Measurements from ENCODE around the gene TMEM72.

DNA sequence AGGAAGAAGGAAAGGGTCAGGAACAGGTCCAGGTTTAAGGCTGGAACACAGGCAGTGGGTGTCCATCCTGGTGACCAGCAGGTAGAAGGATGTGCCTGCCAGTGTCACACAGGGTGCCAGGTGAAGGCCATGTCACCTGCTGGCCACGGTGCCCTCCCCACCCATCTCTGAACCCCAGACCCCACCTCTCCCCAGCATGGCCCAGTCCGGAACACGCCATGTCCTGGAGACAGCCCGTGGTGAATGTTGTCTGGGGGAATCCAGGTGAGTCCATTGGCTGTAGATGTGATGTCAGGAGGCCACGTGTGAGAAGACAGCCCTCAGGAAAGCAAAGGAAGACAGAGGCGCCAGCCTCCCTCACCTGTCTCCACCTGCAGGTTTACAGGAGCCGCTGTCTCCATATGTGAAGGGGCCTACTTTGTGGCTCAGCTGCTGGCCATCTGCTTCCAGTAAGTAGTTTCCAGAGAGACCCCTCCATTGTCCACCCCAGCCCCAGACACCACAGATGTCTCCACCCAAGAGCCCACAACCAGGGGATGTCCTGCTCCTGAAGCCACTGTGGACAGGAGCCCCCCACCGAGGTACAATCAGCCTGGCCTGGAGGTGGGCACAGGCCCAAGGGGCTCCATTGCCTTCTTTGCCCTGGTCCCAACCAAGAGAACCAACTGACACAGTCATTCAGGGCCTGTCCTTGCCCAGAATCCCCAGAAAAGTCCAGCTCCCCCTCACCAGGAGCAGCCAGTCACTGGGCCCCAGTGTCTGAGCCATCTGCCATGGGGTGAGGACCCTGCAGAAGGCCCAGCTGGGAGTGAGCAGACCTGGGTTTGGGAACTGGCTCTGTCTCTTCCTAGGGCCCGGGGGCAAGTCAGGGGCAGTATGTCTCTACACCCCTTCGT is 20.7 kb downstream of the TMEM72 start:
- no peak for TF ChIP-seq EZH2 (IDR thresholded peaks at IDR 0.05; ENCODE audit: low read length)
- TF ChIP-seq, protein P1, sequence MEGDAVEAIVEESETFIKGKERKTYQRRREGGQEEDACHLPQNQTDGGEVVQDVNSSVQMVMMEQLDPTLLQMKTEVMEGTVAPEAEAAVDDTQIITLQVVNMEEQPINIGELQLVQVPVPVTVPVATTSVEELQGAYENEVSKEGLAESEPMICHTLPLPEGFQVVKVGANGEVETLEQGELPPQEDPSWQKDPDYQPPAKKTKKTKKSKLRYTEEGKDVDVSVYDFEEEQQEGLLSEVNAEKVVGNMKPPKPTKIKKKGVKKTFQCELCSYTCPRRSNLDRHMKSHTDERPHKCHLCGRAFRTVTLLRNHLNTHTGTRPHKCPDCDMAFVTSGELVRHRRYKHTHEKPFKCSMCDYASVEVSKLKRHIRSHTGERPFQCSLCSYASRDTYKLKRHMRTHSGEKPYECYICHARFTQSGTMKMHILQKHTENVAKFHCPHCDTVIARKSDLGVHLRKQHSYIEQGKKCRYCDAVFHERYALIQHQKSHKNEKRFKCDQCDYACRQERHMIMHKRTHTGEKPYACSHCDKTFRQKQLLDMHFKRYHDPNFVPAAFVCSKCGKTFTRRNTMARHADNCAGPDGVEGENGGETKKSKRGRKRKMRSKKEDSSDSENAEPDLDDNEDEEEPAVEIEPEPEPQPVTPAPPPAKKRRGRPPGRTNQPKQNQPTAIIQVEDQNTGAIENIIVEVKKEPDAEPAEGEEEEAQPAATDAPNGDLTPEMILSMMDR (optimal IDR thresholded peaks at IDR 0.05 in 1 of 3, IDR thresholded peaks at IDR 0.05 in 1 of 3, conservative IDR thresholded peaks at IDR 0.05 in 1 of 3; ENCODE audit: extremely low read depth in 1 of 3, insufficient read depth in 2 of 3, low read length in 3 of 3): no peak
